Astrocyte (in vitro differentiated cells and primary cell): ENCODE results near the gene ODAPH.

Experiments
- EZH2 ChIP-seq: IDR thresholded peaks from 2 replicates; pipeline ENCODE4 v1.6.1; 2012; ENCODE audit warnings: mild to moderate bottlenecking, low read length, inconsistent platforms; ENCODE audit not compliant: insufficient read depth
- TF ChIP-seq, protein P1 (sequence below): IDR thresholded peaks from 2 replicates; pipeline ENCODE4 v1.5.1; 2011; ENCODE audit warnings: low read depth, mild to moderate bottlenecking, inconsistent platforms, low read length, moderate library complexity; ENCODE audit not compliant: insufficient read depth

DNA sequence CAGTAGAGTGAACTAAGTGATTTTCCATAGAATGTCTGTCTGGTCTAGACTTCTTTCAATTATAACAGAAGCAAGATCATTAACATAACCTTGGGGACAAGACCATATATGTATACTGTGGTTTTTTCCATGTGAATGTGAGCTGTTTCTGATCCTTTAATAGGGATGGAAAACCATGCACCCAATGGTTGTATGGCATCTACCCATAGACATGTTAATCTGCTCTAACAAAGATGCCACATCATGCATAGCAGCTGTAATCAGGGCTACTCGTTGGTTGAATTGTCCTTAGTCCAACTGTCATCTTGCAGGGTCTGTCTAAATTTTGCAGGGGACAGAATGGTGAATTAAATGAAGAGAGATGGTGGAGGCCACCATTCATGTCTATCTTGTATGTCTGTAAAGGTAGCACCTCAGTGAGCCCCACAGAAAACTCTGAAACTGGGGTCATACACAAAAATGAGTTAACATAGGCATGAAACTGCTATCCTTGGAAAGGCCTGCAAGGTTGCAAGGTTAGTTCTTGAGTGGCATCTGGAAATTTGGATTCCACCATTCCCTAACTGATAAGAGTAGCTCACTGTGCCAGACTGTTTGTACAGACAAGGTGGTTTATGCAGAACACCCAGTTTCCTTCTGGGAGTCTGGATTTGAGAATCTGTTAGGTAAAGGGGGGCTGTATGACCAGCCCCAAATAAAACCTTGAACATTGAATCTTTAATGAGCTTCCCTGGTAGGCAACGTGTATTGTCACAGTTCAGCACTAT lies 25.1 kb upstream of the ODAPH start:
- TF ChIP-seq, protein P1, sequence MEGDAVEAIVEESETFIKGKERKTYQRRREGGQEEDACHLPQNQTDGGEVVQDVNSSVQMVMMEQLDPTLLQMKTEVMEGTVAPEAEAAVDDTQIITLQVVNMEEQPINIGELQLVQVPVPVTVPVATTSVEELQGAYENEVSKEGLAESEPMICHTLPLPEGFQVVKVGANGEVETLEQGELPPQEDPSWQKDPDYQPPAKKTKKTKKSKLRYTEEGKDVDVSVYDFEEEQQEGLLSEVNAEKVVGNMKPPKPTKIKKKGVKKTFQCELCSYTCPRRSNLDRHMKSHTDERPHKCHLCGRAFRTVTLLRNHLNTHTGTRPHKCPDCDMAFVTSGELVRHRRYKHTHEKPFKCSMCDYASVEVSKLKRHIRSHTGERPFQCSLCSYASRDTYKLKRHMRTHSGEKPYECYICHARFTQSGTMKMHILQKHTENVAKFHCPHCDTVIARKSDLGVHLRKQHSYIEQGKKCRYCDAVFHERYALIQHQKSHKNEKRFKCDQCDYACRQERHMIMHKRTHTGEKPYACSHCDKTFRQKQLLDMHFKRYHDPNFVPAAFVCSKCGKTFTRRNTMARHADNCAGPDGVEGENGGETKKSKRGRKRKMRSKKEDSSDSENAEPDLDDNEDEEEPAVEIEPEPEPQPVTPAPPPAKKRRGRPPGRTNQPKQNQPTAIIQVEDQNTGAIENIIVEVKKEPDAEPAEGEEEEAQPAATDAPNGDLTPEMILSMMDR, result no peak
- no peak for TF ChIP-seq EZH2
